Measurements from ENCODE around the gene KRT81. TPM values are rescaled to one million over a fixed set of nuclear protein-coding genes. Genes with fewer than 3 reads are reported as not detected.

Gene KRT81
- polyA plus RNA-seq, 1 donor from 2014 or later, result not detected

DNA sequence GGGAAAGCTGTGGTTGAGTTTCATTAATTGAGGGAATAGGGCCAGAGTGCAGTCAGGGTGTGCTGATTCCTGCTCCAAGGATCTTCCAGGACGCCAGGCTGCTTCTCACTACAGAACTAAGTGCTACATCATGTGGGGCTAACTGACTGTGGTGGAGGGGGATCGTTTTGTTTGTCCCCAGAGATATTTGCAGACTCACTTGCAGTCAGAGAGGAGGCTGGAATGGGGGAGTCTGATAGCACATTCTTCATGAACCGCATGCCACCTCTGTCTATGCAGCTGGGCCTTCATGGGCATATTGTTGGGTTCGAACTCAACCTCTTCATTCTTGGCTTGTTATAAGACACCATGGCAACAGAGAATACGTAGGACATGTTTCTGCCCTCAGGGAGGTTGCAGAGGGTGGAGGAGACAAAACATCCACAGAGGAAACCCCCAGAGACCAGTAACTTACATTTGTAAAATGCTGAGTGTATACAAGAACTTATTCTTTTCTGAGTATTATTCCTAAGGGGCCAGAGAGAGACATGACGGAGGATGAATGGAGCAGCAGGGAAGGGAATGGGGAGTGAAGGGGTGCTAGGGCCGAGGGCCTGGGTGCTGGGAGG lies 45.3 kb downstream of the KRT81 start:
- no peak for TF ChIP-seq EZH2 (IDR thresholded peaks at IDR 0.05; ENCODE audit: borderline replicate concordance, insufficient read depth, low read length, poor library complexity, severe bottlenecking)
- no peak for TF ChIP-seq RAD21 (conservative IDR thresholded peaks at IDR 0.05)
- no peak for TF ChIP-seq MXI1 (conservative IDR thresholded peaks at IDR 0.05; ENCODE audit: poor library complexity, severe bottlenecking)
- no peak for TF ChIP-seq POLR2AphosphoS5 (IDR thresholded peaks at IDR 0.05)
- no peak for TF ChIP-seq SMC3 (conservative IDR thresholded peaks at IDR 0.05; ENCODE audit: poor library complexity)
- TF ChIP-seq, protein P1, sequence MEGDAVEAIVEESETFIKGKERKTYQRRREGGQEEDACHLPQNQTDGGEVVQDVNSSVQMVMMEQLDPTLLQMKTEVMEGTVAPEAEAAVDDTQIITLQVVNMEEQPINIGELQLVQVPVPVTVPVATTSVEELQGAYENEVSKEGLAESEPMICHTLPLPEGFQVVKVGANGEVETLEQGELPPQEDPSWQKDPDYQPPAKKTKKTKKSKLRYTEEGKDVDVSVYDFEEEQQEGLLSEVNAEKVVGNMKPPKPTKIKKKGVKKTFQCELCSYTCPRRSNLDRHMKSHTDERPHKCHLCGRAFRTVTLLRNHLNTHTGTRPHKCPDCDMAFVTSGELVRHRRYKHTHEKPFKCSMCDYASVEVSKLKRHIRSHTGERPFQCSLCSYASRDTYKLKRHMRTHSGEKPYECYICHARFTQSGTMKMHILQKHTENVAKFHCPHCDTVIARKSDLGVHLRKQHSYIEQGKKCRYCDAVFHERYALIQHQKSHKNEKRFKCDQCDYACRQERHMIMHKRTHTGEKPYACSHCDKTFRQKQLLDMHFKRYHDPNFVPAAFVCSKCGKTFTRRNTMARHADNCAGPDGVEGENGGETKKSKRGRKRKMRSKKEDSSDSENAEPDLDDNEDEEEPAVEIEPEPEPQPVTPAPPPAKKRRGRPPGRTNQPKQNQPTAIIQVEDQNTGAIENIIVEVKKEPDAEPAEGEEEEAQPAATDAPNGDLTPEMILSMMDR (IDR thresholded peaks at IDR 0.05; ENCODE audit: poor library complexity, severe bottlenecking), result no peak
- no peak for TF ChIP-seq TAF1 (IDR thresholded peaks at IDR 0.05; ENCODE audit: low read depth)
- no peak for TF ChIP-seq REST (IDR thresholded peaks at IDR 0.05; ENCODE audit: borderline replicate concordance)
- TF ChIP-seq EP300 (conservative IDR thresholded peaks at IDR 0.05; ENCODE audit: poor library complexity, severe bottlenecking), result no peak
- Histone ChIP-seq H3K27ac (ENCODE audit: low read length) (no peak overlapping the region), H2AFZ (ENCODE audit: low read depth, low read length) (no peak overlapping the region), H3K4me2 (ENCODE audit: low read length) (no peak overlapping the region), H3K36me3 (ENCODE audit: insufficient read depth, low read length) (no peaks in the 10 kb centered on the region), H3K9me3 (ENCODE audit: low read length) (no peaks in the 10 kb centered on the region), H3K4me3 (ENCODE audit: low read length) (no peak overlapping the region), H3K9me2 (ENCODE audit: insufficient read depth, low read length) (no peaks in the 10 kb centered on the region), H3F3A (ENCODE audit: insufficient read depth, low read length, poor library complexity, severe bottlenecking) (no peaks in the 10 kb centered on the region), H3K79me2 (replicated peaks; ENCODE audit: insufficient read depth, low read length) (no peaks in the 10 kb centered on the region), H3K9ac (ENCODE audit: low read length) (no peak overlapping the region), H3K27me3 (ENCODE audit: insufficient read depth, low read depth, low read length) (peaks cover 20% of the 10 kb centered on the region), H4K20me1 (ENCODE audit: insufficient read depth) (no peaks in the 10 kb centered on the region)

- TF ChIP-seq EP300 (conservative IDR thresholded peaks at IDR 0.05; ENCODE audit: poor library complexity, severe bottlenecking) (no peak), POLR2AphosphoS5 (IDR thresholded peaks at IDR 0.05) (no peak), TAF1 (IDR thresholded peaks at IDR 0.05; ENCODE audit: low read depth) (no peak), EZH2 (IDR thresholded peaks at IDR 0.05; ENCODE audit: borderline replicate concordance, insufficient read depth, low read length, poor library complexity, severe bottlenecking) (no peak), RAD21 (conservative IDR thresholded peaks at IDR 0.05) (no peak), MXI1 (conservative IDR thresholded peaks at IDR 0.05; ENCODE audit: poor library complexity, severe bottlenecking) (no peak), REST (IDR thresholded peaks at IDR 0.05; ENCODE audit: borderline replicate concordance) (no peak), SMC3 (conservative IDR thresholded peaks at IDR 0.05; ENCODE audit: poor library complexity) (no peak)
- TF ChIP-seq, protein P1 (IDR thresholded peaks at IDR 0.05; ENCODE audit: poor library complexity, severe bottlenecking), result no peak
- Histone ChIP-seq H3K4me3 (ENCODE audit: low read length) (no peak overlapping the region), H3K9me3 (ENCODE audit: low read length) (no peaks in the 10 kb centered on the region), H3K27me3 (ENCODE audit: insufficient read depth, low read depth, low read length) (peaks cover 16% of the 10 kb centered on the region), H3K79me2 (replicated peaks; ENCODE audit: insufficient read depth, low read length) (no peaks in the 10 kb centered on the region), H3K4me2 (ENCODE audit: low read length) (no peak overlapping the region), H3K9me2 (ENCODE audit: insufficient read depth, low read length) (no peaks in the 10 kb centered on the region), H3K9ac (ENCODE audit: low read length) (no peak overlapping the region), H3K27ac (ENCODE audit: low read length) (no peak overlapping the region), H4K20me1 (ENCODE audit: insufficient read depth) (no peaks in the 10 kb centered on the region), H3K36me3 (ENCODE audit: insufficient read depth, low read length) (no peaks in the 10 kb centered on the region), H3F3A (ENCODE audit: insufficient read depth, low read length, poor library complexity, severe bottlenecking) (no peaks in the 10 kb centered on the region), H2AFZ (ENCODE audit: low read depth, low read length) (no peak overlapping the region)
Measured at GRCh38 chr12:52245259-52245961, 45.9 kb downstream of the KRT81 start.
